Adrenal gland (tissue), 12 donors: ENCODE measurements around the gene SLC34A3. TPM values are rescaled to one million over a fixed set of nuclear protein-coding genes. Genes with fewer than 3 reads are reported as not detected.
A peak's percentile ranks its signal among the peaks of the same experiment; 100 is the strongest.

Experiments used
- DNase-seq, 7 donors: peaks; one replicate each; pipeline ENCODE4 v3.0.0-alpha.2; 2019 to 2020
- H3K27ac ChIP-seq, 5 donors: fragments of 200-600 bp; sonication (generic) in 4 of 5; 1 replicate in 3 of 5; 2 replicates in 2 of 5; pipeline versions ENCODE4 v1.5.1 to v1.8.0; 2016 to 2020; ENCODE audit warnings: mild to moderate bottlenecking in 1 of 5
- H3K27me3 ChIP-seq: fragments of 200-600 bp; 2 replicates; pipeline ENCODE4 v1.8.0; 2021
- H3K36me3 ChIP-seq, 2 donors: fragments of 200-600 bp; replicated peaks in 1 of 2; 1 replicate in 1 of 2; 2 replicates in 1 of 2; pipeline versions ENCODE4 v1.5.1 to v1.8.0; 2018 to 2022
- H3K4me1 ChIP-seq, 2 donors: fragments of 200-600 bp; replicated peaks in 1 of 2; 1 replicate in 1 of 2; 2 replicates in 1 of 2; pipeline versions ENCODE4 v1.5.1 to v1.8.0; 2018 to 2021
- H3K4me3 ChIP-seq, 4 donors: fragments of 200-600 bp; sonication (generic) in 3 of 4; one replicate each; pipeline ENCODE4 v1.5.1; 2016 to 2018
- H3K9me3 ChIP-seq, 3 donors: fragments of 200-600 bp; sonication (generic) in 1 of 3; replicated peaks in 1 of 3; 1 replicate in 2 of 3; 2 replicates in 1 of 3; pipeline versions ENCODE4 v1.5.1 to v1.8.0; 2016 to 2021
- POLR2A ChIP-seq, 2 donors: fragments of 450-650 bp; IDR thresholded peaks; one replicate each; pipeline ENCODE4 v1.6.1; 2017; ENCODE audit warnings: antibody characterized with exemption in 2 of 2, mild to moderate bottlenecking in 2 of 2, moderate library complexity in 1 of 2
- WGBS, 4 donors: extraction: QIAGEN DNeasy Blood & Tissue Kit in 2 of 4; methylation state at CpG; one replicate each; pipeline versions ENCODE4 v1.1.5 to v1.1.7; 2013 to 2017; 5-methylcytosine and 5-hydroxymethylcytosine counted together
- intact Hi-C, 2 donors: fragments of 100-400 bp; cut with DNase I; formaldehyde crosslinking; loops; one replicate each; pipeline versions ENCODE4 v1.14.1 to v1.15.0; 2022 to 2023
- polyA plus RNA-seq, 3 donors: library from polyadenylated mRNA; stranded (reverse); fragments of 200-250 nt in 2 of 3; fragments of 350-450 nt in 1 of 3; fragmentation: Illumina TruSeq in 1 of 3; extraction: RNeasy Lipid Tissue Mini Kit (QIAGEN cat#74804) in 1 of 3; gene quantifications; one replicate each; pipeline ENCODE4 v1.2.3, GENCODE V29; 2013 to 2014
- total RNA-seq, 9 donors: library from RNA; depleted of rRNA in 4 of 9; stranded (reverse); fragments of >200 nt in 4 of 9; fragments of 120-200 nt in 1 of 9; fragmentation: NEBNext Ultra II Directional in 1 of 9; extraction: Animal tissue kit (Norgen Biotek cat#: 25700) in 1 of 9; gene quantifications; one replicate each; pipeline versions ENCODE4 v1.1.0 to v1.2.4, GENCODE V29; 2013 to 2023
- TF ChIP-seq, protein P1 (sequence below), 6 experiments: fragments of 450-650 bp in 4 of 6; fragments of 200-600 bp in 2 of 6; sonication (generic) in 1 of 6; IDR thresholded peaks; 1 replicate in 5 of 6; 2 replicates in 1 of 6; pipeline versions ENCODE4 v1.5.1 to v1.8.0; 2016 to 2021; ENCODE audit warnings: antibody characterized with exemption in 6 of 6, mild to moderate bottlenecking in 2 of 6, moderate library complexity in 1 of 6
- donor health status: healthy with polysubstance abuse.
- donor health status: Bipolar disorder and iron deficiency.
- donor health status: DM: yes; HTN: yes; CAD: no.
- donor health status: DM: no; HTN: no; CAD: no.
- donor health status: DM: no; HTN: no; CAD: no.
- donor health status: DM: yes; HTN: yes; CAD: no.

SLC34A3 gene
- total and polyA plus RNA-seq, 12 donors: not detected

DNA sequence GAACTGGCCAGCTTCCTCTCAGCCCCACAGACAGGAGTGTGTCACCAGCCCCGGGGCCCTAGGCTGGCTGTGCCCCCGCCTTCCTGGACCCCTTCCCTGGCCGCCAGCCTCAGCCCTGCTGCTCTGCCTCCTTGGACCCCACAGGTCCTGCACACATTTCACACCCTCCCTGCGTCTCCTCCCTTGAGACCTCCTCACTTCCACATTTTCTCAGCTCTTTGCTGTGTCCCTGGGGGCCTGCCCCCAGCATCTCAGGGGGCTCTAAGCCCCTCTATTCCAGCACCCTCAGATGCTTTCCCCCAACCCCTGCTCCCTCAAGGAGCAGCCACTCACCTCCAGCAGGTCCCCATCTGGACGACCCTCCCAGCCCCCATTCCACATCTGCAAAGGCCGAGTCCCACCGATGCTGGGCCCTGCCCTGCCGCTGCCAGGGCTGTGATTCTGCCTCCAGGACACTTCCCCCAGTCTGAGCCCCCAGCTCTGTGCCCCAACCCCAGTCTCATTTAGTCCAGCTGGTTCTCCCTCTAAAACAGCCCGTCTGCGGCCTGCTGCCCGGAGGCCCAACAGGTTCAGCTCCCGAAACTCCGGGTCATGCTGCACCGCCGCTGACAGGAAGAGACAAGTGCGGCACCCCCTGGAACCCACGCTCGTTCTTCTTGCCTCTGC, 4.2 kb downstream of the SLC34A3 start:
- Histone ChIP-seq H3K27me3 (peaks cover 37% of the 10 kb centered on the region), H3K9me3 (no peaks in the 10 kb centered on the region), H3K4me1 (peaks cover 3 to 21% of the 10 kb centered on the region in 2 donors), H3K36me3 (no peaks in the 10 kb centered on the region), H3K4me3 (no peak overlapping the region), H3K27ac (no peak overlapping the region)
- intact Hi-C loops: loop anchor here in 1 of 2 donors (10.0 kb wide), 1 partner anchor 450 kb away; no protein-coding TSS in a partner anchor
- no peak for TF ChIP-seq POLR2A (IDR thresholded peaks at IDR 0.05)
- TF ChIP-seq, protein P1, sequence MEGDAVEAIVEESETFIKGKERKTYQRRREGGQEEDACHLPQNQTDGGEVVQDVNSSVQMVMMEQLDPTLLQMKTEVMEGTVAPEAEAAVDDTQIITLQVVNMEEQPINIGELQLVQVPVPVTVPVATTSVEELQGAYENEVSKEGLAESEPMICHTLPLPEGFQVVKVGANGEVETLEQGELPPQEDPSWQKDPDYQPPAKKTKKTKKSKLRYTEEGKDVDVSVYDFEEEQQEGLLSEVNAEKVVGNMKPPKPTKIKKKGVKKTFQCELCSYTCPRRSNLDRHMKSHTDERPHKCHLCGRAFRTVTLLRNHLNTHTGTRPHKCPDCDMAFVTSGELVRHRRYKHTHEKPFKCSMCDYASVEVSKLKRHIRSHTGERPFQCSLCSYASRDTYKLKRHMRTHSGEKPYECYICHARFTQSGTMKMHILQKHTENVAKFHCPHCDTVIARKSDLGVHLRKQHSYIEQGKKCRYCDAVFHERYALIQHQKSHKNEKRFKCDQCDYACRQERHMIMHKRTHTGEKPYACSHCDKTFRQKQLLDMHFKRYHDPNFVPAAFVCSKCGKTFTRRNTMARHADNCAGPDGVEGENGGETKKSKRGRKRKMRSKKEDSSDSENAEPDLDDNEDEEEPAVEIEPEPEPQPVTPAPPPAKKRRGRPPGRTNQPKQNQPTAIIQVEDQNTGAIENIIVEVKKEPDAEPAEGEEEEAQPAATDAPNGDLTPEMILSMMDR (IDR thresholded peaks at IDR 0.05): no peak
- 64 to 77% (median 74%) methylated on average over 16 to 18 of the region's 18 CpGs for WGBS, 4 donors
- DNase-seq: no peak

DNA sequence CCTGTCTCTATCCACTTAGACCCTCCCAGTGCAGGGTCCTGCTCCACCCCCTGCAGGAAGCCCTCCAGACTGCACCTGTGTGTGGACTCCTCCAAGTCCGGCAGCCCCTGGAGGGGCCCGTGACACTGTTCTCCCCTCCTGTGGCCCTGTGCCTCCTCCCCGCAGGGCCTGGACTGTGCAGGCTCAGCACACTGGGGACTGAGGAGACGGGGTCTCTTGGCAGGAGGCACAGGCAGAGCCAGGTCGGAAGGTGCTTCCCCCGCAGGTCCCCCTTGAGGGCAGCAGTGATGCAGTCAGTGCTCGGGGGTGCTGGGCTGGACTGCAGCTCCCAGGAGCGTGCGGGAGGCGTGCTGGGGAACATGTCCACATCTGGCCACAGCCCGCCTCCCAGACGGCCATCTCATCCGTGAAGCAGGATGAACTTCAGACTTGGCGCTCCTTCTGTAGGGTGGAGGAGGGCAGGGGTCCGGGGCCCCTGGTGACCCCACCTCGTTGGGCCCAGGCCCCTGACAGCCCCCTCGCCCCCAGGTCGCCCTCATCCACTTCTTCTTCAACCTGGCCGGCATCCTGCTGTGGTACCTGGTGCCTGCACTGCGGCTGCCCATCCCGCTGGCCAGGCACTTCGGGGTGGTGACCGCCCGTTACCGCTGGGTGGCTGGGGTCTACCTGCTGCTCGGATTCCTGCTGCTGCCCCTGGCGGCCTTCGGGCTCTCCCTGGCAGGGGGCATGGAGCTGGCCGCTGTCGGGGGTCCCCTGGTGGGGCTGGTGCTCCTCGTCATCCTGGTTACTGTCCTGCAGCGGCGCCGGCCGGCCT, 4.9 kb downstream of the SLC34A3 start:
- Histone ChIP-seq H3K27ac (no peak overlapping the region), H3K36me3 (no peaks in the 10 kb centered on the region), H3K27me3 (peaks cover 30% of the 10 kb centered on the region), H3K4me1 (peaks cover 7 to 23% of the 10 kb centered on the region in 2 donors), H3K4me3 (no peak overlapping the region), H3K9me3 (no peaks in the 10 kb centered on the region)
- WGBS, 4 donors: 54 to 66% (median 63%) methylated on average over 14 to 35 of the region's 35 CpGs
- intact Hi-C loops: loop anchor here in 1 of 2 donors (10.0 kb wide), 1 partner anchor 451 kb away; no protein-coding TSS in a partner anchor
- TF ChIP-seq, protein P1 (IDR thresholded peaks at IDR 0.05): no peak
- no peak for TF ChIP-seq POLR2A (IDR thresholded peaks at IDR 0.05)
- DNase-seq: no peak

DNA sequence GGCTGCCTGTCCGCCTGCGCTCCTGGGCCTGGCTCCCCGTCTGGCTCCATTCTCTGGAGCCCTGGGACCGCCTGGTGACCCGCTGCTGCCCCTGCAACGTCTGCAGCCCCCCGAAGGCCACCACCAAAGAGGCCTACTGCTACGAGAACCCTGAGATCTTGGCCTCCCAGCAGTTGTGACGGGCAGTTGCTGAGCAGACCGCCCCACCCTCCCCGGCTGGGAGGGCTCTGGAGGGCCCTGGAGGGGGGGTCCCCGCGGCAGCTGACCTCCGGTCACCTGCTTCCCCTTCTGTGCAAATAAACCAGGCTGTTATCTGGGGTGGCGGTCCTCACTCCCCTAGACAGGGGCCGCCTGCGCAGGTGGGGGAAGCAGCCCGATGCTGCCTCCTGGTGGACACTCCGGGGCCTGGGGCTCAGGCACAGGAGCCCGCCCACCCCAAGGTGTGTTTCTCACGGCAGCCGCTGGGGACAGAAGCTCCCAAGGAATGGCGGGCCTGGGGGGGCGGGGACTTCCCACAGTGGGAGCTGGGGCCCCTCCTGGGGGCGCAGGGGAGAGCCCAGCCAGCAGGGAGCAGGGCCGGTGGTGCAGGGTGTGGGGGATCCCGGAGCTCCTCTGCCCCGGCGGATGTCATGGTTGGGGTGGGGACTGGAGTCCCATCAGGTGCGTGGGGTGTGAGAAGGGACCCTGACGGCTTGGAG, 5.7 kb downstream of the SLC34A3 start:
- H3K4me1 ChIP-seq: peaks cover 7 to 23% of the 10 kb centered on the region in 2 donors
- no peaks in the 10 kb centered on the region for H3K36me3 ChIP-seq
- no peak overlapping the region for H3K4me3 ChIP-seq
- 3 to 10% (median 6%) methylated on average over 4 to 31 of the region's 31 CpGs for WGBS, 4 donors
- peaks cover 22% of the 10 kb centered on the region for H3K27me3 ChIP-seq
- no peak for TF ChIP-seq POLR2A (IDR thresholded peaks at IDR 0.05)
- TF ChIP-seq, protein P1 (IDR thresholded peaks at IDR 0.05): peak; percentile 97 to 100 (median 98)
- intact Hi-C loops: loop anchor here in 1 of 2 donors (10.0 kb wide), 1 partner anchor 452 kb away; no protein-coding TSS in a partner anchor
- H3K27ac ChIP-seq: no peak overlapping the region
- no peaks in the 10 kb centered on the region for H3K9me3 ChIP-seq
- DNase-seq: peak; percentile 82 to 93 (median 88)
